WI38 (cell line): Measurements from ENCODE around the gene PTX4.

Experiments
- H3K4me3 ChIP-seq: 2 replicates; pipeline ENCODE4 v1.5.1; 2011; ENCODE audit warnings: low read depth, mild to moderate bottlenecking, control low read depth, low read length
- CTCF ChIP-seq: IDR thresholded peaks from 2 replicates; pipeline ENCODE4 v1.5.1; 2012; ENCODE audit warnings: low read depth, mild to moderate bottlenecking, control low read depth, low read length

Gene PTX4

GRCh38 chr16:1528921-1529537 lies 40.3 kb upstream of the PTX4 start:
- TF ChIP-seq CTCF: no peak

GRCh38 chr16:1527836-1528811 lies 39.4 kb upstream of the PTX4 start:
- TF ChIP-seq CTCF: no peak
- H3K4me3 ChIP-seq: no peak overlapping the region

More at GRCh38 chr16:1528921-1529537, 40.3 kb upstream of the PTX4 start:
- H3K4me3 ChIP-seq: no peak overlapping the region

- TF ChIP-seq CTCF: no peak
Measured at GRCh38 chr16:1526608-1527555, 38.1 kb upstream of the PTX4 start.

GRCh38 chr16:1525871-1526607 lies 37.3 kb upstream of the PTX4 start:
- no peak for TF ChIP-seq CTCF
- no peak overlapping the region for H3K4me3 ChIP-seq

More at GRCh38 chr16:1526608-1527555, 38.1 kb upstream of the PTX4 start:
- no peak overlapping the region for H3K4me3 ChIP-seq

- TF ChIP-seq CTCF: no peak
- H3K4me3 ChIP-seq: no peak overlapping the region
Measured at GRCh38 chr16:1524366-1524765, 35.6 kb upstream of the PTX4 start.

GRCh38 chr16:1523581-1524245 lies 35.0 kb upstream of the PTX4 start:
- TF ChIP-seq CTCF: no peak
- no peak overlapping the region for H3K4me3 ChIP-seq
